ENCODE measurements around the gene VN1R5.
"Not testable (repeated sequence)": the region's sequence is repeated elsewhere in the genome, so short reads cannot be mapped to it uniquely, and the experiment has no call there.

The VN1R5 gene

GRCh38 chr1:247273013-247273412 is 17.1 kb downstream of the VN1R5 start:
- DNase-seq (ENCODE audit: low read depth in 2 of 2), result no peak

GRCh38 chr1:247274605-247275256 is 18.9 kb downstream of the VN1R5 start:
- DNase-seq (ENCODE audit: low read depth in 2 of 2), result no peak

GRCh38 chr1:247277191-247277590 is 21.3 kb downstream of the VN1R5 start:
- DNase-seq (ENCODE audit: low read depth in 2 of 2), result no peak

GRCh38 chr1:247281001-247281574 is 25.2 kb downstream of the VN1R5 start:
- no peak for DNase-seq (ENCODE audit: low read depth in 2 of 2)

- DNase-seq (ENCODE audit: low read depth in 2 of 2), result no peak
These were observed 30.3 kb downstream of the VN1R5 start for GRCh38 chr1:247286134-247286670.

GRCh38 chr1:247287460-247287859 is 31.6 kb downstream of the VN1R5 start:
- DNase-seq (ENCODE audit: low read depth in 2 of 2), result no peak

GRCh38 chr1:247288341-247288740 is 32.5 kb downstream of the VN1R5 start:
- no peak for DNase-seq (ENCODE audit: low read depth in 2 of 2)

GRCh38 chr1:247289274-247289892 is 33.5 kb downstream of the VN1R5 start:
- not testable (repeated sequence) for DNase-seq (ENCODE audit: low read depth in 2 of 2)

GRCh38 chr1:247290576-247290975 is 34.7 kb downstream of the VN1R5 start:
- DNase-seq (ENCODE audit: low read depth in 2 of 2), result no peak

- no peak for DNase-seq (ENCODE audit: low read depth in 2 of 2)
These were observed 35.3 kb downstream of the VN1R5 start for GRCh38 chr1:247291161-247291560.

GRCh38 chr1:247291833-247292561 is 36.1 kb downstream of the VN1R5 start:
- DNase-seq (ENCODE audit: low read depth in 2 of 2), result no peak

- no peak for DNase-seq (ENCODE audit: low read depth in 2 of 2)
These were observed 37.2 kb downstream of the VN1R5 start for GRCh38 chr1:247293047-247293446.

GRCh38 chr1:247294282-247294681 is 38.4 kb downstream of the VN1R5 start:
- no peak for DNase-seq (ENCODE audit: low read depth in 2 of 2)

- no peak for DNase-seq (ENCODE audit: low read depth in 2 of 2)
These were observed 39.4 kb downstream of the VN1R5 start for GRCh38 chr1:247295274-247295684.

GRCh38 chr1:247295746-247296145 is 39.9 kb downstream of the VN1R5 start:
- DNase-seq (ENCODE audit: low read depth in 2 of 2), result no peak

- no peak for DNase-seq (ENCODE audit: low read depth in 2 of 2)
These were observed 40.8 kb downstream of the VN1R5 start for GRCh38 chr1:247296599-247297180.

- DNase-seq (ENCODE audit: low read depth in 2 of 2), result no peak
These were observed 41.6 kb downstream of the VN1R5 start for GRCh38 chr1:247297263-247298123.

GRCh38 chr1:247298124-247298481 is 42.2 kb downstream of the VN1R5 start:
- no peak for DNase-seq (ENCODE audit: low read depth in 2 of 2)

- no peak for DNase-seq (ENCODE audit: low read depth in 2 of 2)
These were observed 42.8 kb downstream of the VN1R5 start for GRCh38 chr1:247298701-247299100.

GRCh38 chr1:247299723-247300381 is 44.0 kb downstream of the VN1R5 start:
- DNase-seq (ENCODE audit: low read depth in 2 of 2), result no peak

Measured in stimulated activated CD4-positive, alpha-beta T cell treated with anti-CD3 and anti-CD28 coated beads, Interleukin-1b, Interleukin-23, amount 100 ng/mL, for 4 hours (primary cell).